Neural progenitor cell (in vitro differentiated cells): Measurements from ENCODE around the gene FKBP1A.

ENCODE experiments used
- CTCF ChIP-seq: fragments of 200-600 bp; sonication (generic); IDR thresholded peaks from 2 replicates; pipeline ENCODE4 v1.5.1; 2017; ENCODE audit warnings: antibody characterized with exemption, mild to moderate bottlenecking
- EZH2 ChIP-seq: fragments of 200-600 bp; sonication (generic); IDR thresholded peaks from 2 replicates; pipeline ENCODE4 v1.6.1; 2017; ENCODE audit warnings: antibody characterized with exemption, mild to moderate bottlenecking, moderate library complexity
- EZH2phosphoT487 ChIP-seq: fragments of 200-600 bp; sonication (generic); IDR thresholded peaks from 2 replicates; pipeline ENCODE4 v1.6.1; 2017; ENCODE audit warnings: antibody characterized with exemption

DNA sequence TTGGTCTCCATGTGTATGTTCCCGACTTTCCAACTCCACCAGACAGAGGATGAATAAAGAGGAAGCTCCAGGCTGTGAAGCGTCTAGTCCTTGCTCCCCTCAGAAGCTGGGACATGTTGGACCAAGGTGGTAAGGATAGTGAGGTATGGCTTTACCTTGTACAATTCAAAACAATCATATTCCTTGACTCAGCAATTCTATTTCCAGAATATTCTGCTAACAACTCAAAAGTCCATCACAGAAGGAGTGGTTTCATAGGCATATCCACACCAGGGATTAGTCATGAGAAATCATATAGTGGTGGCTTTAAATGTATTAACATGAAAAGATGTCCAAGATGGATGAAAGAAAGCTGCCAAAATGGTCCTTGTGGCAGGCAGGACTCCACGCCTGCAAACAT lies 19.8 kb downstream of the FKBP1A start:
- TF ChIP-seq CTCF (no peak), EZH2 (no peak), EZH2phosphoT487 (no peak)
